ENCODE results near the gene NADSYN1. TPM values are rescaled to one million over a fixed set of nuclear protein-coding genes. Genes with fewer than 3 reads are reported as not detected.

Gene NADSYN1
- total RNA-seq, 4 donors from 2014 or later = 21.6 to 62.0 (median 41.8) TPM

GRCh38 chr11:71489311-71490043, 36.5 kb downstream of the NADSYN1 start:
- TF ChIP-seq EP300 (IDR thresholded peaks at IDR 0.05) = no peak
- no peak for TF ChIP-seq CTCF (IDR thresholded peaks at IDR 0.05)
- no peak for TF ChIP-seq POLR2AphosphoS5 (IDR thresholded peaks at IDR 0.05)
- no peak for TF ChIP-seq POLR2A (IDR thresholded peaks at IDR 0.05)

GRCh38 chr11:71490044-71490730, 37.2 kb downstream of the NADSYN1 start:
- H3K36me3 ChIP-seq = peaks cover 0 to 94% of the 10 kb centered on the region in 2 donors
- no peak for ATAC-seq
- no peak overlapping the region for H3K27ac ChIP-seq
- no peak for TF ChIP-seq CTCF (IDR thresholded peaks at IDR 0.05)
- TF ChIP-seq EP300 (IDR thresholded peaks at IDR 0.05) = no peak
- TF ChIP-seq POLR2AphosphoS5 (IDR thresholded peaks at IDR 0.05) = no peak
- no peak for TF ChIP-seq POLR2A (IDR thresholded peaks at IDR 0.05)
- no peaks in the 10 kb centered on the region for H3K4me1 ChIP-seq
- 94% methylated on average over 7 to 12 of the region's 23 CpGs for WGBS, 2 donors (ENCODE audit: low coverage in 1 of 2)
- H3K9me3 ChIP-seq = no peaks in the 10 kb centered on the region
- no peaks in the 10 kb centered on the region for H3K27me3 ChIP-seq
- H3K4me3 ChIP-seq = no peak overlapping the region

More at GRCh38 chr11:71489311-71490043, 36.5 kb downstream of the NADSYN1 start:
- WGBS, 2 donors (ENCODE audit: low coverage in 1 of 2) = 66% methylated on average over 4 of the region's 15 CpGs; no CpG with 5 or more reads in 1 of the 2 donors
- ATAC-seq = no peak
- no peaks in the 10 kb centered on the region for H3K27me3 ChIP-seq
- H3K27ac ChIP-seq = no peak overlapping the region
- no peak overlapping the region for H3K4me3 ChIP-seq
- H3K36me3 ChIP-seq = peaks cover 0 to 94% of the 10 kb centered on the region in 2 donors
- H3K9me3 ChIP-seq = no peaks in the 10 kb centered on the region
- no peaks in the 10 kb centered on the region for H3K4me1 ChIP-seq

GRCh38 chr11:71490731-71491390, 37.9 kb downstream of the NADSYN1 start:
- ATAC-seq = no peak
- Histone ChIP-seq H3K4me3 (no peak overlapping the region), H3K27me3 (no peaks in the 10 kb centered on the region), H3K27ac (no peak overlapping the region), H3K36me3 (peaks cover 0 to 94% of the 10 kb centered on the region in 2 donors), H3K9me3 (no peaks in the 10 kb centered on the region), H3K4me1 (no peaks in the 10 kb centered on the region)
- 100% methylated on average over 3 of the region's 28 CpGs; no CpG with 5 or more reads in 1 of the 2 donors for WGBS, 2 donors (ENCODE audit: low coverage in 1 of 2)
- TF ChIP-seq POLR2A (IDR thresholded peaks at IDR 0.05) (no peak), CTCF (IDR thresholded peaks at IDR 0.05) (no peak), EP300 (IDR thresholded peaks at IDR 0.05) (no peak), POLR2AphosphoS5 (IDR thresholded peaks at IDR 0.05) (no peak)

GRCh38 chr11:71491531-71491930, 38.5 kb downstream of the NADSYN1 start:
- Histone ChIP-seq H3K4me1 (no peaks in the 10 kb centered on the region), H3K27me3 (no peaks in the 10 kb centered on the region), H3K36me3 (peaks cover 0 to 94% of the 10 kb centered on the region in 2 donors), H3K4me3 (no peak overlapping the region), H3K27ac (no peak overlapping the region), H3K9me3 (no peaks in the 10 kb centered on the region)
- ATAC-seq = no peak
- TF ChIP-seq POLR2A (IDR thresholded peaks at IDR 0.05) (no peak), EP300 (IDR thresholded peaks at IDR 0.05) (no peak), CTCF (IDR thresholded peaks at IDR 0.05) (no peak), POLR2AphosphoS5 (IDR thresholded peaks at IDR 0.05) (no peak)
- WGBS, 2 donors (ENCODE audit: low coverage in 1 of 2) = 100% methylated on average over 1 of the region's 19 CpGs; no CpG with 5 or more reads in 1 of the 2 donors

Measured in gastroesophageal sphincter (tissue), 4 donors.